Hepatocyte (in vitro differentiated cells): ENCODE data around the gene ZKSCAN3. TPM values are rescaled to one million over a fixed set of nuclear protein-coding genes. Genes with fewer than 3 reads are reported as not detected.

Experiments used
- DNase-seq: peaks from one replicate; pipeline ENCODE4 v3.0.0-alpha.2; 2016; ENCODE audit warnings: low spot score
- H2AFZ ChIP-seq: fragments of 200-600 bp; sonication (generic); 2 replicates; pipeline ENCODE4 v1.6.0; 2016; ENCODE audit warnings: antibody characterized with exemption, mild to moderate bottlenecking
- H3K27ac ChIP-seq: fragments of 200-600 bp; sonication (generic); 2 replicates; pipeline ENCODE4 v1.5.1; 2016; ENCODE audit warnings: mild to moderate bottlenecking
- H3K27me3 ChIP-seq: fragments of 200-600 bp; sonication (generic); 2 replicates; pipeline ENCODE4 v1.6.1; 2016
- H3K36me3 ChIP-seq: fragments of 200-600 bp; sonication (generic); replicated peaks from 2 replicates; pipeline ENCODE4 v1.5.1; 2016; ENCODE audit warnings: low read depth; ENCODE audit not compliant: insufficient read depth
- H3K4me1 ChIP-seq: fragments of 200-600 bp; sonication (generic); 2 replicates; pipeline ENCODE4 v1.5.1; 2016; ENCODE audit warnings: mild to moderate bottlenecking, moderate library complexity; ENCODE audit not compliant: insufficient read depth
- H3K4me2 ChIP-seq: fragments of 200-600 bp; sonication (generic); 2 replicates; pipeline ENCODE4 v1.6.0; 2016
- H3K4me3 ChIP-seq: fragments of 200-600 bp; sonication (generic); 2 replicates; pipeline ENCODE4 v1.5.1; 2016; ENCODE audit warnings: mild to moderate bottlenecking
- H3K79me2 ChIP-seq: fragments of 200-600 bp; sonication (generic); 2 replicates; pipeline ENCODE4 v1.6.0; 2017; ENCODE audit warnings: mild to moderate bottlenecking
- H3K9me2 ChIP-seq: fragments of 200-600 bp; sonication (generic); replicated peaks from 2 replicates; pipeline ENCODE4 v1.6.0; 2017; ENCODE audit warnings: mild to moderate bottlenecking; ENCODE audit not compliant: insufficient read depth
- H3K9me3 ChIP-seq: fragments of 200-600 bp; sonication (generic); 2 replicates; pipeline ENCODE4 v1.5.1; 2016; ENCODE audit warnings: low read depth, mild to moderate bottlenecking
- H4K20me1 ChIP-seq: fragments of 200-600 bp; sonication (generic); 2 replicates; pipeline ENCODE4 v1.6.0; 2016; ENCODE audit warnings: mild to moderate bottlenecking; ENCODE audit not compliant: insufficient read depth, poor library complexity, severe bottlenecking
- CTCF ChIP-seq: fragments of 200-600 bp; sonication (generic); IDR thresholded peaks from 2 replicates; pipeline ENCODE4 v1.5.1; 2016; ENCODE audit warnings: antibody characterized with exemption, mild to moderate bottlenecking; ENCODE audit not compliant: poor library complexity
- EZH2 ChIP-seq: fragments of 200-600 bp; sonication (generic); IDR thresholded peaks from 2 replicates; pipeline ENCODE4 v1.6.1; 2016; ENCODE audit warnings: antibody characterized with exemption, mild to moderate bottlenecking, borderline replicate concordance
- EZH2phosphoT487 ChIP-seq: fragments of 200-600 bp; sonication (generic); IDR thresholded peaks from one replicate; pipeline ENCODE4 v1.6.1; 2018; ENCODE audit warnings: antibody characterized with exemption, mild to moderate bottlenecking, low read depth, moderate library complexity; ENCODE audit not compliant: unreplicated experiment, severe bottlenecking
- WGBS: methylation state at CpG from one replicate; pipeline ENCODE4 v1.1.6; 2016; ENCODE audit warnings: low lambda C conversion rate; ENCODE audit errors: missing lambda C conversion rate; 5-methylcytosine and 5-hydroxymethylcytosine counted together
- polyA plus RNA-seq: library from polyadenylated mRNA; unstranded; fragments of >200 nt; fragmentation: Nextera tagmentation; extraction: Ambion mirVana; gene quantifications from 2 replicates; pipeline ENCODE4 v1.2.1, GENCODE V29; 2016
- total RNA-seq: library from RNA; depleted of rRNA; stranded (reverse); fragments of >200 nt; gene quantifications from 2 replicates; pipeline ENCODE4 v1.2.3, GENCODE V29; 2014

The ZKSCAN3 gene
- total and polyA plus RNA-seq, 2 experiments from 2014 or later = 1.9 to 6.8 TPM

DNA sequence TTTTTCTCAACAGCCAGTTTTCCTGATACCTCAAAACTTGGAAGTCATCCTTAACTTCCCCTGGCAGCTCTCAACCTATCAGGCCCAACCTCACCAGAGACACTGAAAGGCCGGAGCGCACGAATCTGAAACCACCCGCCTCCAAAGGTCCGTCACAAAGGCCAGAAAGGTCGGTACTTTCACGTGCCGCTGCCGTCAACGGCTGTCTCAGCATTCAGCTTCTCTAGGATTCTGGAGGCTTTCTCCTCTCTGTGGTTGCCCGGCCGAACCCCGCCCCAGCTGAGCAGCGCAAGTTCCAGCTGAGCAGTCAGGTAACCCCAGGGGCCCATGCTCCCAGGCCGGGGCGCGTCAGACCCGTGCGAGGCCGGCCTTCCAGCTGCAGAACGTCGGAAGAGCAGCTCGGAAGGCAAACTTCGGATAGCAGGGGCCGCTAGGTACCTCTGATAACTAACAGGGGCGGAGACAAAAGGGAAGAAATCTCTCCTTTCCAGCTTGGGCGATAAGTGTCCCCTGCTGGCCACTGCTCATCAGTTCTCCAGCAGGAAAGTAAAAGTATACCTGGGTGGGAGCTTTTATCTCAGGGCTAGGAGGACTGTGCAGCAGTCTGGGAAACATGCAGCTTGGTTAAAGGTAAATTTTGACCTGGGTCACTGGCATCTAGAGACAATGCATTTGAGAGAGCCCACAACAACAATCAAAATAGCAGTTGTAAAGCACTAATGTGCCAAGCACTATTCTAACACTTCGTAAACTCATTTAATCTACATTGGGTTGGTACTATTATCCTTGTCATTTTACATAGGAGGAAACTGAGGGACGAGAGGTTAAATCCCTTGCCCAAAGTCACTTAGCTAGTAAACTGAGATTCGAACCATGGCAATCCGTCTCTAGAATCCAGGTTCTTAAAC is 33.7 kb downstream of the ZKSCAN3 start:
- Histone ChIP-seq H4K20me1 (no peaks in the 10 kb centered on the region), H3K4me1 (peaks cover 6% of the 10 kb centered on the region), H3K4me3 (peak overlapping the region; percentile 28), H3K9me3 (peaks cover 7% of the 10 kb centered on the region), H3K79me2 (peaks cover 45% of the 10 kb centered on the region), H3K27ac (peak overlapping the region; percentile 85), H3K27me3 (no peaks in the 10 kb centered on the region), H3K4me2 (peak overlapping the region; percentile 75), H2AFZ (peak overlapping the region; percentile 74), H3K36me3 (peaks cover 10% of the 10 kb centered on the region), H3K9me2 (no peaks in the 10 kb centered on the region)
- WGBS = 12% methylated on average over 31 of the region's 31 CpGs
- peak; percentile 56 for TF ChIP-seq CTCF
- no peak for TF ChIP-seq EZH2
- peak; percentile 93 for DNase-seq

GRCh38 chr6:28384143-28384533 is 34.4 kb downstream of the ZKSCAN3 start:
- Histone ChIP-seq H3K27ac (peak overlapping the region; percentile 85), H3K36me3 (peaks cover 10% of the 10 kb centered on the region), H3K79me2 (peaks cover 47% of the 10 kb centered on the region), H3K27me3 (no peaks in the 10 kb centered on the region), H3K4me2 (peak overlapping the region; percentile 75), H3K4me1 (peaks cover 6% of the 10 kb centered on the region), H2AFZ (no peak overlapping the region), H3K9me2 (no peaks in the 10 kb centered on the region), H4K20me1 (no peaks in the 10 kb centered on the region), H3K9me3 (peaks cover under 1% of the 10 kb centered on the region), H3K4me3 (no peak overlapping the region)
- DNase-seq = no peak
- WGBS = 66% methylated on average over 2 of the region's 2 CpGs
- no peak for TF ChIP-seq CTCF
- no peak for TF ChIP-seq EZH2phosphoT487
- no peak for TF ChIP-seq EZH2

DNA sequence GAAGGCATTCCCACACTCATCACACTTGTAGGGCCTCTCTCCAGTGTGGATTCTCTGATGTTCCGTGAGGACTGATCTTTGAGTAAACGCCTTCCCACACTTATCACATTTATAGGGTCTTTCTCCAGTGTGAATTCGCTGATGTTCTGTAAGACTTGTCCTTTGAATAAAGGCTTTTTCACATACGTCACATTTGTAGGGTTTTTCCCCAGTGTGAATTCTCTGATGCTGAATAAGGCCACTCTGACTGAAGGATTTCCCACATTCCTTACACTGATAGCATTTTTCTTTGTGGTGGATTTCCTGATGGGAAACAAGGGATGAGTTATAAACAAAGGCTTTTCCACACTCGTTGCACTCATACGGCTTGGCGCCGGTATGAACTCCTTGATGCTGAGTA is 40.9 kb downstream of the ZKSCAN3 start:
- Histone ChIP-seq H3K79me2 (peaks cover 61% of the 10 kb centered on the region), H3K4me3 (no peak overlapping the region), H3K27me3 (no peaks in the 10 kb centered on the region), H3K4me2 (no peak overlapping the region), H2AFZ (no peak overlapping the region), H3K9me2 (no peaks in the 10 kb centered on the region), H3K4me1 (no peaks in the 10 kb centered on the region), H4K20me1 (peaks cover 5% of the 10 kb centered on the region), H3K36me3 (no peaks in the 10 kb centered on the region), H3K9me3 (no peaks in the 10 kb centered on the region), H3K27ac (no peak overlapping the region)
- no peak for DNase-seq
- no peak for TF ChIP-seq EZH2phosphoT487
- TF ChIP-seq EZH2 = no peak
- TF ChIP-seq CTCF = no peak
- 89% methylated on average over 8 of the region's 8 CpGs for WGBS
